ENCODE data around the gene PCGF1.
"Not testable (repeated sequence)": the region's sequence is repeated elsewhere in the genome, so short reads cannot be mapped to it uniquely, and the experiment has no call there.

The PCGF1 gene

GRCh38 chr2:74498500-74499266 lies 8.8 kb downstream of the PCGF1 start:
- peak; percentile 70 for DNase-seq

- peak; percentile 31 for DNase-seq
Measured at GRCh38 chr2:74497777-74498499, 9.6 kb downstream of the PCGF1 start.

- DNase-seq, result no peak
Measured at GRCh38 chr2:74496997-74497776, 10.3 kb downstream of the PCGF1 start.

GRCh38 chr2:74495440-74495839 lies 12.1 kb downstream of the PCGF1 start:
- DNase-seq, result no peak

- DNase-seq, result no peak
Measured at GRCh38 chr2:74493546-74493945, 13.9 kb downstream of the PCGF1 start.

GRCh38 chr2:74491648-74492544 lies 15.6 kb downstream of the PCGF1 start:
- no peak for DNase-seq

- DNase-seq, result no peak
Measured at GRCh38 chr2:74489906-74490305, 17.6 kb downstream of the PCGF1 start.

- DNase-seq, result no peak
Measured at GRCh38 chr2:74488643-74489481, 18.6 kb downstream of the PCGF1 start.

- no peak for DNase-seq
Measured at GRCh38 chr2:74486141-74486540, 21.4 kb downstream of the PCGF1 start.

GRCh38 chr2:74483675-74484164 lies 23.8 kb downstream of the PCGF1 start:
- DNase-seq, result not testable (repeated sequence)

GRCh38 chr2:74482801-74483674 lies 24.5 kb downstream of the PCGF1 start, which contains the start of the genes CCDC142 and TTC31:
CCDC142 (minus strand) TSS chr2:74482998; CDS start chr2:74482837, 161 bp downstream.
TTC31 (plus strand) TSS chr2:74483081; CDS start chr2:74483096, 15 bp downstream.
- DNase-seq, result peak; percentile 95

GRCh38 chr2:74481961-74482800 lies 25.3 kb downstream of the PCGF1 start:
- DNase-seq, result peak; percentile 69

GRCh38 chr2:74481431-74481830 lies 26.1 kb downstream of the PCGF1 start:
- DNase-seq, result no peak

- no peak for DNase-seq
Measured at GRCh38 chr2:74474899-74475298, 32.6 kb downstream of the PCGF1 start.

- DNase-seq, result no peak
Measured at GRCh38 chr2:74474481-74474880, 33.0 kb downstream of the PCGF1 start.

- DNase-seq, result no peak
Measured at GRCh38 chr2:74472945-74473258, 34.6 kb downstream of the PCGF1 start.

GRCh38 chr2:74472086-74472944 lies 35.2 kb downstream of the PCGF1 start, which contains the start of gene MRPL53:
MRPL53 (minus strand) TSS chr2:74472680; CDS start chr2:74472660, 20 bp downstream.
- peak; percentile 97 for DNase-seq
